HUES48 (cell line): ENCODE measurements around the gene TLR8.

Experiments
- H3K27ac ChIP-seq: one replicate; pipeline ENCODE4 v1.7.0; 2013; ENCODE audit warnings: low read depth, low read length, inconsistent platforms
- H3K27me3 ChIP-seq: 2 replicates; pipeline ENCODE4 v1.6.1; 2013; ENCODE audit warnings: mild to moderate bottlenecking, low read length; ENCODE audit not compliant: control insufficient read depth, insufficient read depth
- H3K36me3 ChIP-seq: 2 replicates; pipeline ENCODE4 v1.6.1; 2013; ENCODE audit warnings: low read length; ENCODE audit not compliant: control insufficient read depth, insufficient read depth
- H3K4me1 ChIP-seq: 2 replicates; pipeline ENCODE4 v1.6.1; 2013; ENCODE audit warnings: mild to moderate bottlenecking, low read length; ENCODE audit not compliant: control insufficient read depth, insufficient read depth
- H3K4me3 ChIP-seq: 2 replicates; pipeline ENCODE4 v1.5.1; 2013; ENCODE audit warnings: mild to moderate bottlenecking, low read depth, low read length
- H3K9ac ChIP-seq: 2 replicates; pipeline ENCODE4 v1.6.1; 2013; ENCODE audit warnings: mild to moderate bottlenecking, low read depth, low read length, moderate library complexity
- H3K9me3 ChIP-seq: 2 replicates; pipeline ENCODE4 v1.6.1; 2013; ENCODE audit warnings: low read length; ENCODE audit not compliant: control insufficient read depth, insufficient read depth

TLR8 gene

GRCh38 chrX:12881914-12882313 is 24.5 kb upstream of the TLR8 start:
- no peak overlapping the region for H3K4me3 ChIP-seq
- no peaks in the 10 kb centered on the region for H3K27me3 ChIP-seq
- no peaks in the 10 kb centered on the region for H3K4me1 ChIP-seq
- H3K36me3 ChIP-seq, result no peaks in the 10 kb centered on the region
- no peak overlapping the region for H3K9ac ChIP-seq
- H3K9me3 ChIP-seq, result no peaks in the 10 kb centered on the region
- H3K27ac ChIP-seq, result no peak overlapping the region

- H3K36me3 ChIP-seq, result no peaks in the 10 kb centered on the region
- H3K9me3 ChIP-seq, result no peaks in the 10 kb centered on the region
- H3K27me3 ChIP-seq, result no peaks in the 10 kb centered on the region
- H3K4me3 ChIP-seq, result no peak overlapping the region
- H3K4me1 ChIP-seq, result no peaks in the 10 kb centered on the region
- H3K9ac ChIP-seq, result no peak overlapping the region
- H3K27ac ChIP-seq, result no peak overlapping the region
Observed at GRCh38 chrX:12885508-12885907, 20.9 kb upstream of the TLR8 start.

GRCh38 chrX:12886545-12886944 is 19.9 kb upstream of the TLR8 start:
- Histone ChIP-seq H3K27ac (no peak overlapping the region), H3K4me3 (no peak overlapping the region), H3K4me1 (no peaks in the 10 kb centered on the region), H3K36me3 (no peaks in the 10 kb centered on the region), H3K9ac (no peak overlapping the region), H3K9me3 (no peaks in the 10 kb centered on the region), H3K27me3 (no peaks in the 10 kb centered on the region)

- H3K4me1 ChIP-seq, result no peaks in the 10 kb centered on the region
- H3K9me3 ChIP-seq, result no peaks in the 10 kb centered on the region
- no peak overlapping the region for H3K4me3 ChIP-seq
- no peak overlapping the region for H3K9ac ChIP-seq
- no peak overlapping the region for H3K27ac ChIP-seq
- no peaks in the 10 kb centered on the region for H3K27me3 ChIP-seq
- no peaks in the 10 kb centered on the region for H3K36me3 ChIP-seq
Observed at GRCh38 chrX:12887141-12887540, 19.3 kb upstream of the TLR8 start.

- Histone ChIP-seq H3K4me3 (no peak overlapping the region), H3K9me3 (no peaks in the 10 kb centered on the region), H3K27ac (no peak overlapping the region), H3K9ac (no peak overlapping the region), H3K27me3 (no peaks in the 10 kb centered on the region), H3K36me3 (no peaks in the 10 kb centered on the region), H3K4me1 (no peaks in the 10 kb centered on the region)
Observed at GRCh38 chrX:12887767-12888166, 18.7 kb upstream of the TLR8 start.

GRCh38 chrX:12890467-12890866 is 16.0 kb upstream of the TLR8 start:
- H3K9me3 ChIP-seq, result no peaks in the 10 kb centered on the region
- H3K9ac ChIP-seq, result no peak overlapping the region

GRCh38 chrX:12891171-12891570 is 15.2 kb upstream of the TLR8 start:
- Histone ChIP-seq H3K4me1 (no peaks in the 10 kb centered on the region), H3K27me3 (no peaks in the 10 kb centered on the region), H3K4me3 (no peak overlapping the region), H3K9ac (no peak overlapping the region), H3K27ac (no peak overlapping the region), H3K9me3 (no peaks in the 10 kb centered on the region), H3K36me3 (no peaks in the 10 kb centered on the region)

More at GRCh38 chrX:12890467-12890866, 16.0 kb upstream of the TLR8 start:
- H3K36me3 ChIP-seq, result no peaks in the 10 kb centered on the region
- H3K4me1 ChIP-seq, result no peaks in the 10 kb centered on the region
- no peak overlapping the region for H3K27ac ChIP-seq
- H3K4me3 ChIP-seq, result no peak overlapping the region
- no peaks in the 10 kb centered on the region for H3K27me3 ChIP-seq

- Histone ChIP-seq H3K9me3 (no peaks in the 10 kb centered on the region), H3K4me1 (no peaks in the 10 kb centered on the region), H3K27ac (no peak overlapping the region), H3K9ac (no peak overlapping the region), H3K27me3 (no peaks in the 10 kb centered on the region), H3K4me3 (no peak overlapping the region), H3K36me3 (no peaks in the 10 kb centered on the region)
Observed at GRCh38 chrX:12891915-12892506, 14.4 kb upstream of the TLR8 start.

GRCh38 chrX:12892716-12893115 is 13.7 kb upstream of the TLR8 start:
- Histone ChIP-seq H3K9ac (no peak overlapping the region), H3K27me3 (no peaks in the 10 kb centered on the region), H3K4me3 (no peak overlapping the region), H3K9me3 (no peaks in the 10 kb centered on the region), H3K27ac (no peak overlapping the region), H3K36me3 (no peaks in the 10 kb centered on the region), H3K4me1 (no peaks in the 10 kb centered on the region)

- no peak overlapping the region for H3K4me3 ChIP-seq
- no peaks in the 10 kb centered on the region for H3K36me3 ChIP-seq
- H3K4me1 ChIP-seq, result peaks cover 6% of the 10 kb centered on the region
- no peaks in the 10 kb centered on the region for H3K27me3 ChIP-seq
- no peak overlapping the region for H3K27ac ChIP-seq
- no peaks in the 10 kb centered on the region for H3K9me3 ChIP-seq
- no peak overlapping the region for H3K9ac ChIP-seq
Observed at GRCh38 chrX:12894074-12895030, 12.1 kb upstream of the TLR8 start.

- no peak overlapping the region for H3K4me3 ChIP-seq
- H3K4me1 ChIP-seq, result peaks cover 16% of the 10 kb centered on the region
- no peaks in the 10 kb centered on the region for H3K27me3 ChIP-seq
- no peak overlapping the region for H3K27ac ChIP-seq
- H3K9me3 ChIP-seq, result no peaks in the 10 kb centered on the region
- H3K9ac ChIP-seq, result no peak overlapping the region
- no peaks in the 10 kb centered on the region for H3K36me3 ChIP-seq
Observed at GRCh38 chrX:12895866-12896265, 10.6 kb upstream of the TLR8 start.
